ENCODE results near the gene SLC6A7. TPM values are rescaled to one million over a fixed set of nuclear protein-coding genes. Genes with fewer than 3 reads are reported as not detected.

Gene SLC6A7
- total RNA-seq, 1 experiment from 2014 or later: not detected

DNA sequence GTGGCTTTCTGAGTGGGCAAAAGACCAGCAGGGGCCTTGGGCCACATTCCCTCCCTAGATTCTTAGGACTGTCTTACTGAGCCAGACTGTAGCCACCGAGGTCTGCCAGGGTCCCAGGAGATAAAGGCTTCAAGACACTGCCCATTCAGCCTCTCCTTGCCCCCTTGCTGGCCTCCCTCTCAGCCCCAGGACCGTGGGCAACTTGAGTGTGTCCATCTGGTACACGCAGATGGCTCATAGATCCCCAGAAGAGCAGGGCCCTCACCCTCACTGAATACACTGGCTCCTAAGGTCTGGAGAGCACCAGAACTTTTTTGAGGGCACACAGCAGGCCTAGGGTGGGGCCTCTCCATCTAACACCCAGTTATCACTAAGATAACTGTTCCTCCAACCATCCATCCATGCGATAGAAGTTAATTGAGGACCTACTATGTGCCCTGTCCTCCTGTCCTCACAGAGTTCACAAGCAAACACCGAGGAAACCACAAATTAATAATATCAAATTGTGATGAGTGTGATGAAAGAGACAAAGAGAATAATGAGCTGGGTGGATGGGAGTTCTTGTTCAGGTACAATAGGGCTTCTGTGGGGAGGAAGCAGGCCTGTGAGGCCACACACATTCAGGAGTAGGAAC lies 29.3 kb upstream of the SLC6A7 start:
- Histone ChIP-seq H3K27ac (peak overlapping the region; percentile 40), H3K36me3 (no peaks in the 10 kb centered on the region), H3K4me3 (no peak overlapping the region), H3K27me3 (replicated peaks) (no peaks in the 10 kb centered on the region), H3K9me3 (replicated peaks) (no peaks in the 10 kb centered on the region), H3K4me1 (replicated peaks) (peaks cover 62% of the 10 kb centered on the region)
- DNase-seq (ENCODE audit: low read depth in 1 of 2, low spot score in 2 of 2): peak in 1 of 2 experiments; percentile 33

- H3K36me3 ChIP-seq: no peaks in the 10 kb centered on the region
- H3K4me1 ChIP-seq (replicated peaks): peaks cover 53% of the 10 kb centered on the region
- no peaks in the 10 kb centered on the region for H3K27me3 ChIP-seq (replicated peaks)
- no peak overlapping the region for H3K27ac ChIP-seq
- no peaks in the 10 kb centered on the region for H3K9me3 ChIP-seq (replicated peaks)
- peak; percentile 90 to 94 for DNase-seq (ENCODE audit: low read depth in 1 of 2, low spot score in 2 of 2)
- H3K4me3 ChIP-seq: no peak overlapping the region
These were observed 28.4 kb upstream of the SLC6A7 start for GRCh38 chr5:150161242-150162141.

GRCh38 chr5:150162142-150162513 lies 27.7 kb upstream of the SLC6A7 start:
- Histone ChIP-seq H3K27me3 (replicated peaks) (no peaks in the 10 kb centered on the region), H3K4me1 (replicated peaks) (peaks cover 52% of the 10 kb centered on the region), H3K36me3 (no peaks in the 10 kb centered on the region)

DNA sequence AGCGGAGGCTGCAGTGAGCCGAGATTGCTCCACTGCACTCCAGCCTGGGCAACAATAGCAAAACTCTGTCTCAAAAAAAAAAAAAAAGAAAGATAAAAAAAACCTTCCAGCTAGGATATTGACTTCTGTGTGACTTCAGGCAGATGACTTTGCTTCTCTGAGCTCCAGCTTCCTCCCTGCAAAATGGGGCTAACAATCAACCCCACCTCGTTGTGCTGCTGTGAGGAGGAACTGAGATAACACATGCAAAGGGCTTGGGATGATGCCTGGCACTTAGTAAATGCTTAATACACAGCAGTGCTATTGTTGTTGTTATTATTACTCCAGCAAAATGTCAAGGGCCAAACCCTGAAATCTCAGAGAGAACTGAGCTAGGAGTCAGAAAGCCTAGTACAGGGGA lies 26.8 kb upstream of the SLC6A7 start:
- Histone ChIP-seq H3K27ac (no peak overlapping the region), H3K9me3 (replicated peaks) (no peaks in the 10 kb centered on the region), H3K27me3 (replicated peaks) (no peaks in the 10 kb centered on the region), H3K4me1 (replicated peaks) (peaks cover 43% of the 10 kb centered on the region), H3K4me3 (no peak overlapping the region), H3K36me3 (no peaks in the 10 kb centered on the region)
- DNase-seq (ENCODE audit: low read depth in 1 of 2, low spot score in 2 of 2): no peak

More at GRCh38 chr5:150162142-150162513, 27.7 kb upstream of the SLC6A7 start:
- DNase-seq (ENCODE audit: low read depth in 1 of 2, low spot score in 2 of 2): no peak
- H3K27ac ChIP-seq: no peak overlapping the region
- no peak overlapping the region for H3K4me3 ChIP-seq
- no peaks in the 10 kb centered on the region for H3K9me3 ChIP-seq (replicated peaks)

- no peak overlapping the region for H3K4me3 ChIP-seq
- H3K27ac ChIP-seq: no peak overlapping the region
- no peak for DNase-seq (ENCODE audit: low read depth in 1 of 2, low spot score in 2 of 2)
- H3K36me3 ChIP-seq: no peaks in the 10 kb centered on the region
- H3K4me1 ChIP-seq (replicated peaks): peaks cover 37% of the 10 kb centered on the region
- H3K27me3 ChIP-seq (replicated peaks): no peaks in the 10 kb centered on the region
- no peaks in the 10 kb centered on the region for H3K9me3 ChIP-seq (replicated peaks)
These were observed 26.3 kb upstream of the SLC6A7 start for GRCh38 chr5:150163547-150164059.

- Histone ChIP-seq H3K27ac (no peak overlapping the region), H3K9me3 (replicated peaks) (no peaks in the 10 kb centered on the region), H3K4me1 (replicated peaks) (peaks cover 30% of the 10 kb centered on the region), H3K27me3 (replicated peaks) (no peaks in the 10 kb centered on the region), H3K4me3 (no peak overlapping the region), H3K36me3 (no peaks in the 10 kb centered on the region)
- DNase-seq (ENCODE audit: low read depth in 1 of 2, low spot score in 2 of 2): no peak
These were observed 25.5 kb upstream of the SLC6A7 start for GRCh38 chr5:150164211-150164980.

DNA sequence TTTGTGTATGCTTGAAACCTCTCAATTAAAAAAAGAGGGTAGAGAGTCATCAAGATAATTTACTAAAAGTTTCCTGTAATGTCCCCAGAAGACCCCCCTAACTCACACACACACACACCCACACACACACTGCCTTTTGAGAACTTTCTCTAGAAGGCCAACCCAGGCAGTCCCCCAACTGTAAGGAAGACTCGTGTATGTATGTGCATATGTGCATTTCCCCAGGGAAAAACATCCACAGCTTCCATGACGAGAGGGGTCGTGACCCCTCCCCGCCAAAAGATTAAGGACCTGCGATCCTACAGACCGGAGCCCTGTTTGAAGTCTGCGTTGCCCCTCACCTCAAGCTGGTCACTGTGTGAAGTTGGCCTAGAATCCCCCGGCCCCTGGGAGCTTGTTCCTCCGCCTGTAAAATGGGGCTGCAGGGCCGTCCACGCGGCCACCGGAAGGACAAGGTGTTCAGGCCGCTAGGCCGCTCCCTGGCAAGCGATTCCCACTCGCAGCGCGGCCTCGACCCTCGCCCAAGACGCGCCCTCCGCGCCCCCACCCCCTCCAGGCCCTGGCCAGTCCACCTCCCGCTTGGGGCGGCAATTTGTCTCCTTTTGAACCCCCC lies 23.7 kb upstream of the SLC6A7 start:
- DNase-seq (ENCODE audit: low read depth in 1 of 2, low spot score in 2 of 2): no peak
- Histone ChIP-seq H3K4me3 (no peak overlapping the region), H3K27me3 (replicated peaks) (no peaks in the 10 kb centered on the region), H3K4me1 (replicated peaks) (peaks cover 12% of the 10 kb centered on the region), H3K36me3 (no peaks in the 10 kb centered on the region), H3K9me3 (replicated peaks) (no peaks in the 10 kb centered on the region), H3K27ac (no peak overlapping the region)

GRCh38 chr5:150166650-150167511 lies 23.0 kb upstream of the SLC6A7 start, which contains the start of gene CDX1:
Gene CDX1, plus strand, starts transcription at chr5:150166778. Its CDS starts 99 bp downstream, at chr5:150166877.
- no peaks in the 10 kb centered on the region for H3K36me3 ChIP-seq
- H3K4me3 ChIP-seq: no peak within 1 kb of the TSS
- H3K27ac ChIP-seq: no peak within 1 kb of the TSS

GRCh38 chr5:150167512-150167850 lies 22.4 kb upstream of the SLC6A7 start:
- H3K4me3 ChIP-seq: no peak overlapping the region
- H3K4me1 ChIP-seq (replicated peaks): no peaks in the 10 kb centered on the region
- H3K27ac ChIP-seq: no peak overlapping the region
- DNase-seq (ENCODE audit: low read depth in 1 of 2, low spot score in 2 of 2): no peak
- no peaks in the 10 kb centered on the region for H3K27me3 ChIP-seq (replicated peaks)
- H3K36me3 ChIP-seq: no peaks in the 10 kb centered on the region
- no peaks in the 10 kb centered on the region for H3K9me3 ChIP-seq (replicated peaks)

More at GRCh38 chr5:150166650-150167511, 23.0 kb upstream of the SLC6A7 start, which contains the start of gene CDX1:
- no peak for DNase-seq (ENCODE audit: low read depth in 1 of 2, low spot score in 2 of 2)
- H3K9me3 ChIP-seq (replicated peaks): no peaks in the 10 kb centered on the region
- peaks cover 5% of the 10 kb centered on the region for H3K4me1 ChIP-seq (replicated peaks)
- no peaks in the 10 kb centered on the region for H3K27me3 ChIP-seq (replicated peaks)

DNA sequence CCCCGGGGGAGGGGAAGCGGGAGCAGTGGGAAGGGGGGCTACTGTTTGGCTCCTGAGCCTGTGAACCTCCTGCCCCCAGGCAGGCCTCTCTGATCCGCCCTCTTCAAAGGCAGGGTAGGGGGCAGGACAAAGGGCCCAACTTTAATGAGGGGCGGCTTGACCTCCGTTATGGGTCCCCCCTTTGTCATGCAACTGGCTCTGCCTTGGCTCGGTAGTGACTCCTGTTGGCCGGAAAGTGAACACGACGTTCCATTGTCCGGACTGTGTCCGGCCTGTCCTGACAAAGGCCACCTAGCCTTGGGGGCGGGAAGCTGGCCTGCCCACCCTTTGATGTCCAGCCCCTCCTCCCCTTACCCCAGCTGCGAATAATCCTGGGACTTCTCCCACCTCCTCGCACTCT lies 22.0 kb upstream of the SLC6A7 start:
- Histone ChIP-seq H3K27me3 (replicated peaks) (no peaks in the 10 kb centered on the region), H3K4me3 (no peak overlapping the region), H3K4me1 (replicated peaks) (no peaks in the 10 kb centered on the region), H3K36me3 (no peaks in the 10 kb centered on the region), H3K9me3 (replicated peaks) (no peaks in the 10 kb centered on the region), H3K27ac (no peak overlapping the region)
- no peak for DNase-seq (ENCODE audit: low read depth in 1 of 2, low spot score in 2 of 2)

DNA sequence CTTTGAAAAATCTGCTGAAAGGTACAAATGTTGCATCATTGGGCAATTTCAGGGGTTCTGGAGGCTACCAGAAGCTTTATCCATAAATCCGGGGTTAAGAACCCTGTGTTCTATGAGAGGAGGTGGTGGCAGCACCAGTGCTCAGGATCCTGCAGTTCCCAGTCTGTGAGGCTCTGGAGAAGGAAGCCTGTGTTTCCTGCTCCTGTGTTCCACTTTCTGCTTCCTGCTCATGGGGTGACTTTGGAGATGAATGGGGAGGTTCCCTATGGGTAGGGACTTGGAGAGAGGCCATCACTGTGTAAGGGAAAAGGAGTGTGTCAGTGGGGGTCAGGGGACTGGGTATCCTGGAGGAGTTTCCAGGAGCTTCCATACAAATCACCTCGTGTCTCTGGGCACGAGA lies 21.0 kb upstream of the SLC6A7 start:
- Histone ChIP-seq H3K27ac (no peak overlapping the region), H3K27me3 (replicated peaks) (no peaks in the 10 kb centered on the region), H3K9me3 (replicated peaks) (no peaks in the 10 kb centered on the region), H3K4me1 (replicated peaks) (peaks cover 8% of the 10 kb centered on the region; the same call in 1 of the 2 replicates), H3K4me3 (no peak overlapping the region), H3K36me3 (no peaks in the 10 kb centered on the region)
- no peak for DNase-seq (ENCODE audit: low read depth in 1 of 2, low spot score in 2 of 2)

- no peaks in the 10 kb centered on the region for H3K9me3 ChIP-seq (replicated peaks)
- DNase-seq (ENCODE audit: low read depth in 1 of 2, low spot score in 2 of 2): no peak
These were observed 17.7 kb upstream of the SLC6A7 start for GRCh38 chr5:150172145-150172544.

More at GRCh38 chr5:150172145-150172544, 17.7 kb upstream of the SLC6A7 start:
- peaks cover 37% of the 10 kb centered on the region for H3K4me1 ChIP-seq (replicated peaks)
- H3K36me3 ChIP-seq: no peaks in the 10 kb centered on the region
- no peak overlapping the region for H3K4me3 ChIP-seq
- H3K27ac ChIP-seq: no peak overlapping the region
- H3K27me3 ChIP-seq (replicated peaks): no peaks in the 10 kb centered on the region

All from SJSA1 (cell line).